Measurements from ENCODE around the gene SMYD3. TPM values are rescaled to one million over a fixed set of nuclear protein-coding genes. Genes with fewer than 3 reads are reported as not detected.

SMYD3 gene
- total RNA-seq, 2 donors from 2014 or later: 16.2 to 16.4 TPM

- Histone ChIP-seq H3K36me3 (no peaks in the 10 kb centered on the region), H3K9ac (ENCODE audit: low read depth in 2 of 2, low read length in 2 of 2) (no peak overlapping the region), H3K9me3 (no peaks in the 10 kb centered on the region), H3K4me3 (no peak overlapping the region), H3K27ac (no peak overlapping the region), H3K27me3 (no peaks in the 10 kb centered on the region), H3K4me1 (no peaks in the 10 kb centered on the region)
- DNase-seq: no peak
- TF ChIP-seq CTCF (IDR thresholded peaks at IDR 0.05): no peak
- intact Hi-C loops (cut with DNase I): no loop called here
These were observed 755.2 kb downstream of the SMYD3 start for GRCh38 chr1:245751726-245752470.

GRCh38 chr1:245751116-245751515, 756.0 kb downstream of the SMYD3 start:
- H3K36me3 ChIP-seq: no peaks in the 10 kb centered on the region
- H3K4me3 ChIP-seq: no peak overlapping the region
- H3K9ac ChIP-seq (ENCODE audit: low read depth in 2 of 2, low read length in 2 of 2): no peak overlapping the region
- DNase-seq: no peak
- no peak for TF ChIP-seq CTCF (IDR thresholded peaks at IDR 0.05)
- H3K9me3 ChIP-seq: no peaks in the 10 kb centered on the region
- intact Hi-C loops (cut with DNase I): no loop called here
- no peak overlapping the region for H3K27ac ChIP-seq
- no peaks in the 10 kb centered on the region for H3K4me1 ChIP-seq
- H3K27me3 ChIP-seq: no peaks in the 10 kb centered on the region

GRCh38 chr1:245750261-245750660, 756.8 kb downstream of the SMYD3 start:
- Histone ChIP-seq H3K4me3 (no peak overlapping the region), H3K36me3 (no peaks in the 10 kb centered on the region), H3K4me1 (no peaks in the 10 kb centered on the region), H3K27ac (no peak overlapping the region), H3K27me3 (no peaks in the 10 kb centered on the region), H3K9ac (ENCODE audit: low read depth in 2 of 2, low read length in 2 of 2) (no peak overlapping the region), H3K9me3 (no peaks in the 10 kb centered on the region)
- intact Hi-C loops (cut with DNase I): no loop called here
- no peak for DNase-seq
- TF ChIP-seq CTCF (IDR thresholded peaks at IDR 0.05): no peak

- Histone ChIP-seq H3K27ac (no peak overlapping the region), H3K9ac (ENCODE audit: low read depth in 2 of 2, low read length in 2 of 2) (no peak overlapping the region), H3K4me1 (no peaks in the 10 kb centered on the region), H3K36me3 (no peaks in the 10 kb centered on the region), H3K4me3 (no peak overlapping the region), H3K9me3 (no peaks in the 10 kb centered on the region), H3K27me3 (no peaks in the 10 kb centered on the region)
- no peak for TF ChIP-seq CTCF (IDR thresholded peaks at IDR 0.05)
- intact Hi-C loops (cut with DNase I): no loop called here
- no peak for DNase-seq
These were observed 758.0 kb downstream of the SMYD3 start for GRCh38 chr1:245749053-245749452.

- intact Hi-C loops (cut with DNase I): no loop called here
These were observed 758.4 kb downstream of the SMYD3 start for GRCh38 chr1:245748646-245749045.

More at GRCh38 chr1:245748646-245749045, 758.4 kb downstream of the SMYD3 start:
- H3K9ac ChIP-seq (ENCODE audit: low read depth in 2 of 2, low read length in 2 of 2): no peak overlapping the region
- no peak overlapping the region for H3K4me3 ChIP-seq
- H3K4me1 ChIP-seq: no peaks in the 10 kb centered on the region
- no peaks in the 10 kb centered on the region for H3K9me3 ChIP-seq
- DNase-seq: no peak
- H3K36me3 ChIP-seq: no peaks in the 10 kb centered on the region
- no peak overlapping the region for H3K27ac ChIP-seq
- no peaks in the 10 kb centered on the region for H3K27me3 ChIP-seq
- TF ChIP-seq CTCF (IDR thresholded peaks at IDR 0.05): no peak
